GM23338 (cell line): ENCODE measurements around the gene PRSS48.
"Not testable (repeated sequence)": the region's sequence is repeated elsewhere in the genome, so short reads cannot be mapped to it uniquely, and the experiment has no call there.

ENCODE experiments used
- CTCF ChIP-seq, 2 experiments: fragments of 200-600 bp in 1 of 2; sonication (generic) in 1 of 2; conservative IDR thresholded peaks; 2 replicates each; pipeline versions ENCODE4 v1.5.1 to v1.6.1; 2016 to 2017; ENCODE audit warnings: antibody characterized with exemption in 2 of 2, low read depth in 2 of 2, mild to moderate bottlenecking in 2 of 2, moderate library complexity in 1 of 2
- EZH2 ChIP-seq: fragments of 200-600 bp; sonication (generic); IDR thresholded peaks from one replicate; pipeline ENCODE4 v1.8.0; 2017; ENCODE audit warnings: antibody characterized with exemption, mild to moderate bottlenecking, low read depth; ENCODE audit not compliant: unreplicated experiment
- EZH2phosphoT487 ChIP-seq: fragments of 200-600 bp; sonication (generic); IDR thresholded peaks from one replicate; pipeline ENCODE4 v1.8.1; 2018; ENCODE audit warnings: antibody characterized with exemption; ENCODE audit not compliant: unreplicated experiment
- POLR2AphosphoS5 ChIP-seq: IDR thresholded peaks from 2 replicates; pipeline ENCODE4 v1.6.1; 2016; ENCODE audit warnings: antibody characterized with exemption, low read depth
- REST ChIP-seq: IDR thresholded peaks from one replicate; pipeline ENCODE4 v1.6.1; 2018; ENCODE audit warnings: antibody characterized with exemption; ENCODE audit not compliant: unreplicated experiment
- ZNF114 ChIP-seq: fragments of 250-450 bp; sonication (Bioruptor Pico); IDR thresholded peaks from 2 replicates; pipeline ENCODE4 v1.5.0; 2020; ENCODE audit warnings: mild to moderate bottlenecking, moderate library complexity
- ZNF331 ChIP-seq: fragments of 250-450 bp; sonication (Bioruptor Pico); IDR thresholded peaks from 2 replicates; pipeline ENCODE4 v1.5.0; 2020; ENCODE audit warnings: low read depth, mild to moderate bottlenecking, moderate library complexity
- ZNF462 ChIP-seq: fragments of 250-450 bp; sonication (Bioruptor Pico); IDR thresholded peaks from 2 replicates; pipeline ENCODE4 v1.5.0; 2020; ENCODE audit warnings: mild to moderate bottlenecking, moderate library complexity

- TF ChIP-seq ZNF331 (CRISPR knock-in tag); CTCF (conservative IDR thresholded peaks at IDR 0.05; ENCODE audit: low read depth in 2 of 2); EZH2; REST; POLR2AphosphoS5; EZH2phosphoT487; ZNF462 (CRISPR knock-in tag); ZNF114 (CRISPR knock-in tag): not testable (repeated sequence)
Measured at GRCh38 chr4:151255680-151256079, 21.3 kb upstream of the PRSS48 start.
